GM12892 (cell line): ENCODE measurements around the gene RTN4.

Source experiments
- DNase-seq: peaks from one replicate; pipeline ENCODE4 v3.0.0; 2011; ENCODE audit not compliant: insufficient read length
- FAIRE-seq: peaks from 2 replicates; lab custom pipeline; 2011; peaks lifted over from hg19 to GRCh38; lab: Jason Lieb, UNC
- POLR2A ChIP-seq: IDR thresholded peaks from 2 replicates; pipeline ENCODE4 v1.6.1; 2011; ENCODE audit warnings: low read depth, low read length, control low read depth
- POLR2AphosphoS5 ChIP-seq: IDR thresholded peaks from 2 replicates; pipeline ENCODE4 v1.6.1; 2011; ENCODE audit warnings: low read depth, low read length, control low read depth
- TAF1 ChIP-seq: IDR thresholded peaks from 2 replicates; pipeline ENCODE4 v1.6.1; 2011; ENCODE audit warnings: low read depth, mild to moderate bottlenecking, control low read depth, low read length, borderline replicate concordance

The RTN4 gene

DNA sequence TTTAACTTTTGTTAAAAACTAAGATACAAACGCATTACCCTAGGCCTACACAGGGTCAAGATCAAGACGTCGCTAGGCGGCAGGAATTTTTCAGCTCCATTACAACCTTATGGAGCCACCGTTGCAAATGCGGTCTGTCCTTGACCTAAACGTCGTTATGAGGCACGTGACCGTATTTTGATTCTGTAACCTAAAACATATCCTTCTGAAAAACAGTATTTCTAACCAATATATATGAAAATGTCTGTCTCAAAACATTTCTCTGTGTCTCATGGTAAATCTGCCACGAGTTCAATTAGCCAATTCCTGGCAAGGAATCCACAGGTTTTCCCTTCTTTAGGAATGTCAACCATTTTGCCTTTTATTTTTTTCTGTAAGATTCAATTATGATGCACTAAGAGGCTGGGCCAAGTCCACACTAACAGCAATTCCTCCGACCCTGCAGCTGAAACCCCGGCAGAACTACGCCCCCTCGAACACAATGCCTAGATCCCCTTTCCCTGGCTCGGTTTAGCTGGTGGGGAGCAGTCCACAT lies 1.7 kb downstream of the RTN4 start:
- FAIRE-seq (no peak), DNase-seq (no peak)

DNA sequence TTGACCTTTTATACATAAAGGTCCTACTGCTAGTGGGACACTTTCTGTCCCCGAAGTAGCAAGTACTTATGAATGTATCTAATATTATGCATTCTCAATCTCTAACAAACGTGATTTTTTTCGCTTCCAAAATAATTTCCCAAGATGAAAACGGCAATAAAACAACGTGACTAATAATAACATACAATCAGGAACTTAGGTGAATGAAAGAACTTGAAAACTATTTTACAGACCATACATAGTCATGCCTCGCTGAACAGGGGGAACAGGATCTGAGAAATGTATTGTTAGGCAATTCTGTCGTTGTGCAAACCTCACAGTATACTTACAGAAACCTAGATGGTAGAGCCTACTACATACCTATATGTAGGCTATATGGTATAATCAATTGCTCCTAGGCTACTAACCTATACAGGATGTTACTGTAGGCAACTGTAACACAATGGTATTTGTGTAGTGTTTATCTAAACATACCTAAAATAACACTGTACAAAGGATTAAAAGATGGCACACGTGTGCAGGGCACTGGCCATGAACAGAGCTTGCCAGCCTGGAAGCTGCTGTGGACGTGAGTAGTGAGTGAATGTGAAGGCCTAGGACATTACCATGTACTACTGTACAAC lies 2.5 kb downstream of the RTN4 start:
- TF ChIP-seq POLR2AphosphoS5, result no peak
- TF ChIP-seq POLR2A, result no peak
- TF ChIP-seq TAF1, result no peak
- DNase-seq (no peak), FAIRE-seq (peak; percentile 51)

More for the DNA sequence above, 1.7 kb downstream of the RTN4 start:
- TF ChIP-seq POLR2A (no peak), POLR2AphosphoS5 (no peak), TAF1 (no peak)

DNA sequence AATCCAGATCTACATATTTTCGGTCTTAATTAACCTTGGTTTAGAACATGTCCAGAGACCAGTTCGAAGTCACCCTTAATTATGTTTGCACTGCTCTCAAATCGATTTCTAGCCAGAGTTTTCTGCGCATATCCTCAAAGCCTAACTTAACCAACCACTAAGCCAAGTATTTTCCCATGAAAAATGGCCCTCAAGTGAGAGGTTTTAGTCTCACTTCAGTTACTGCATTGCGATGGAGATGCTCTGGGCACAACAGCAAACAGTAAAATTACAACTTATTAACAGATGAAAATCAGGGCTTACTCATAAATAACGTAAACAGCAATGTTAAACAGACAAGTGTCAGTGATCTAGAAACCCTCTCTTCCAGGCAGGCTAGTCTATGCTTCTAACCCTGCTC lies 4.5 kb downstream of the RTN4 start:
- no peak for FAIRE-seq
- TF ChIP-seq POLR2A, result no peak
- TF ChIP-seq POLR2AphosphoS5, result no peak
- TF ChIP-seq TAF1, result no peak

DNA sequence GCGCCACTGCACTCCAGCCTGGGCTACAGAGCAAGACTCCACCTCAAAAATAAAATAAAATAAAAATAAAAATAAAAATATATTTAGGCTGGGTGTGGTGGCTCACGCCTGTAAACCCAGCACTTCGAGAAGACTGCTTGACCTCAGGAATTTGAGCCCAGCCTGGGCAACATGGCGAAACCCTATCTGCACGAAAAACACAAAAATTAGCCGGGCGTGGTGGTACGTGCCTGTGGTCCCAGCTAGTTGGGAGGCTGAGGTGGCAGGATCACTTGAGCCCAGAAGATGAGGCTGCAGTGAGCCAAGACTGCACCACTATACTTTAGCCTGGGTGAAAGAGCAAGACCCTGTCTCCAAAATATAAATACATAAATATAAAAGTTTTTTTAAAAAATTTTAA lies 6.4 kb downstream of the RTN4 start:
- no peak for TF ChIP-seq POLR2A
- no peak for TF ChIP-seq TAF1
- no peak for TF ChIP-seq POLR2AphosphoS5
- DNase-seq (no peak), FAIRE-seq (no peak)

More for the DNA sequence above, 4.5 kb downstream of the RTN4 start:
- no peak for DNase-seq

DNA sequence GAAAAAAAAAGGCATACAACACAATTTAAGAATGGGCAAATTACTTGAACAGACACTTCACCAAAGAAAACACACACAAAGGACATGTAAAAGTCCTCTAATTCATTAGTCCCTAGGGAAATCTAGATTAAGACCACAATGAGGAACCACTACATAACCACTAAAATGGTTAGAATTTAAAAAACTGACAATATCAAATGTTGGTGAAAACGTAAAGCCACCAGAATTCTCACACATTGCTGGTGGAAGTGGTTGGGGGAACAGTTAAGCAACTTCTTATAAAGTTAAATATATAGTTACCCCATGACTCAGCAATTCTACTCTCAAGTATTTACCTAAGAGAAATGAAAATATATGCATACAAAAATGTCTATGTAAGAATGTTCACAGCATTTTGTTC lies 11.8 kb downstream of the RTN4 start:
- FAIRE-seq (no peak), DNase-seq (no peak)
- TF ChIP-seq POLR2A, result no peak
- TF ChIP-seq POLR2AphosphoS5, result no peak
- no peak for TF ChIP-seq TAF1

DNA sequence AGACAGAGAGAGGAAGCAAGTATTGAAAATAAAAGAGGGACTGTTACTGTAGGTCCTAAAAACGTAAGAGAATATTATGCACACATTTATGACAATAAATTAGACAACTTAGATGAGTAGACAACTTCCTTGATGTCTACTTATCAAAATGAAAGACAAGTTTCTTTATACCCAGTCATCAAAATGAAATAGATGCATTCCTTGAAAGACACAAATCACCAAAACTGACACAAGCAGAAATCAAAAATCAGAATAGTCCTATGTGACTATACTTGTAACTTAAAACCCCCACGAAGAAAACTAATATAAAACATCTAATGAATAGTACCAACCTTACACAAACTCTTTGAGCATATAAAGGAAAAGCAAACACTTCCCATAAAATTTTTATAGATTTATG lies 14.5 kb downstream of the RTN4 start:
- TF ChIP-seq TAF1 (no peak), POLR2A (no peak), POLR2AphosphoS5 (no peak)
- no peak for FAIRE-seq
- no peak for DNase-seq

DNA sequence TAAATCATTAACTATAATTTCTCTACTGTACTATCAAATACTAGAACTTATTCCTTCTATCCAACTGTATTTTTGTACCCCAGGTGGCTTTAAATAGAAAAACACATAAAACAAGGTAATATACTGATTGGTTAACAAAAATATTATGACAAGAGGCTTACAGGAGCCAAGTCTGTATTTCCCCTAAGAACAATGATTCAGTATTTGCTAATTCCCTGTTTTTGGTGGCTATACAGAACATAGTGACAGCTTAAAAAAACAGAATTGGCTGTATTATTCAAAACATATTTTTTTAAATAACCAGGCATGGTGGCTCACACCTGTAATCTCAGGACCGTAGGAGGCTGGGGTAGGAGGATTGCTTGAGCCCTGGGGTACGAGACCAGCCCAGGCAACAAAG lies 16.3 kb downstream of the RTN4 start:
- DNase-seq (no peak), FAIRE-seq (no peak)
- TF ChIP-seq POLR2AphosphoS5 (no peak), TAF1 (no peak), POLR2A (no peak)

DNA sequence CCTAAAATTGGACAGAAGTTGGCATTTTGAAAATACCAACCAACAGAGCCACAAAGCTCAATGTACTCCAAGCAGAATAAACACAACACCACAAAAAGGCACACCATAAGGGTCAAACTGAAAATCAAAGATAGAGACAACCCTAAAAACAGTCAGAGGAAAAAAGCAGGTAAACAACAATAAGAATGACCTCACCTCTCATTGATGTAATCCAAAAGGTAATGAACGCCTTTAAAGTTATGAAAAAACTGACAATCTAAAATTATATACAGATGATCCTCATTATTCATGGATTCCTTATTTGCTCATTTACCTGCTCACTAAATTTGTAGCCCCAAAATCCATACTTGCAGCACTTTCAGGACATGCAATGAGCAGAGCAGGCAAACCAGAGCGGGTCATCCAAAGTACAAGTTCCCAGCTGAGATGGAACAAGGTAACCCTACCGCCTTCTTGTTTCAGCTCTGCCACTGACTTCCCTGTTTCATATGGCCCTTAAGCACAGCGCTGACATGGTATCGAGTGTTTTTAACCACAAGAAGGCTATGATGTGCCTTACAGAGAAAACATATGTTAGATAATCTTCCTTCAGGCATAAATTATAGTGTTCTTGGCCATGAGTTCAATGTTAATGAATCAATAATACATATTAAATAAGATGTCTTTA lies 17.0 kb downstream of the RTN4 start:
- DNase-seq, result no peak
- peak; percentile 90 for FAIRE-seq
- no peak for TF ChIP-seq TAF1
- no peak for TF ChIP-seq POLR2AphosphoS5

DNA sequence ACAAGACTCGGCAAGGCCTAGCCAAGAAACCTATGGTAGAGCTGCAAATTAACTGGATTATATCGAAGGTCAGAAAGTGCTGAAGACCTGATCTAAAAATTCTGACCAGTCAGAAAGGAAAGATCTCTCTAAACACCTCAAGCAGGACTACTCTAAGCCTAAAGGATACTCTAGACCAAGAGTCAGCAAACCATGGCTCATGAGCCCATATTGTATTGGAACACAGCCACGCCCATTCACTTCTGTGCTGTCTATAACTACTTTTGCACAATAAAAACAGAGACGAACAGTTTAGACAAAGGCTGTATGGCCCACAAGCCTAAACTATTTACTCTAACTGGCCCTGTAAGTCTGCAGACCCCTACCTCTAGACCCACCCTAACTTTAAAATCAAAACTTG lies 18.7 kb downstream of the RTN4 start:
- no peak for TF ChIP-seq POLR2A
- DNase-seq (no peak), FAIRE-seq (no peak)

DNA sequence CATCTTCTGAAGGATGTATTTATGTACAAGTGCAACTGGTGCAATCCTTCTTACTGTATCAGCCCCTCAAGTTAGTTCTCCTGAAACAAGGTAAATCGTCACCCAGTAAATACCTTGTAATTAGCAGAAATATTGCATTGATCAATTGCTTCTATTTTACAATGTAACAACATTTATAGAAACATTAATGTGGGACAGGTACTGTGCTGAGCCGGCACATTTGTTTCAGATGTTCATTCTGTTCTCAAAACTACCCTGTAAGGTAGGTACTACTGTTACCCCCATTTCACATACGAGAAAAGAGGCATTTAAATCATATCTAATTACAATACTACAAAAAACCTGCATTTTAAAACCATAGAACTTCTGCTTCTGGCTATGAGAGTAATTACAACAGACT lies 19.5 kb downstream of the RTN4 start:
- FAIRE-seq (no peak), DNase-seq (no peak)
- TF ChIP-seq TAF1 (no peak), POLR2A (no peak), POLR2AphosphoS5 (no peak)

DNA sequence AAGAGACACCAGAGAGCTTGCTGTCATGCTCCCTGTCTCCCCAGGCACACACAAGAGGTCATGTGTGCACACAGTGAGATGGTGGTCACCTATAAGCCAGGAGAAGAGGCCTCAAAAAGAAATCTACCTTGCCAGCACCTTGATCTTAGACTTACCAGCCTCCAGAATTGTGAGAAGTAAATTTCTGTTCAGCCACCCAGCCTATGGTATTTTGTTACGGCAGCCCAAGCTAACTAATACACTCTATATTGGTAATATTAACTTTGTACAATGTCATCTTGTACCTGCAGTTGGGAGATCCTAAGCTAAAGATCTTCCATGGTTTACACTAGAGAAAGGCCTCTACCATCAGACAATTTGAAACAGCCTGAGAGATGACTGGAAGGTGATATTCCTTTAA lies 21.2 kb downstream of the RTN4 start:
- FAIRE-seq (no peak), DNase-seq (no peak)
- no peak for TF ChIP-seq POLR2AphosphoS5
- no peak for TF ChIP-seq POLR2A
- TF ChIP-seq TAF1, result no peak

DNA sequence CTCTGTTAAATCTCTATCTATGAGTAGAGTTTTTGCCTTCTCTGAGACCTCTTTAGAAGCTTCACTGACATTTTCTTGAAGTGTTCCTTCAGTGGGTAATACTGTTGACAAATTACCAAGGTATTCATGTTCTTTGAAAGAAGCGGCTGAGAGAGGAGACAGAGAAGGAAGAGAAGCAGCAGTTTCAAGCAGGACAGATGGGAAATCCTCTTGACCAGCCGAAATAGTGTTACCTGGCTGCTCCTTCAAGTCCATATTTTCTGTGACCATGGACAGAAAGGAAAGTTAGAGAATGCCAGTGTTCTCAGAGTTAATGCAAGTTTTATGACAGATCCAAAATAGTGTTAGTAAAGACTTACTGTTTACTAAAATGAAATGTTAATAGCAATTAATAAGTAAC lies 23.0 kb downstream of the RTN4 start:
- TF ChIP-seq POLR2AphosphoS5 (no peak), POLR2A (no peak), TAF1 (no peak)
- FAIRE-seq (no peak), DNase-seq (no peak)
